Upper lobe of left lung (tissue), 6 donors: ENCODE measurements around the gene GNAT3. TPM values are rescaled to one million over a fixed set of nuclear protein-coding genes. Genes with fewer than 3 reads are reported as not detected.

Source experiments
- ATAC-seq, 2 donors: fragments of 200-7000 bp; cut with Tn5 transposase; one replicate each; pipeline ENCODE4 v1.9.1; 2022; ENCODE audit warnings: mild to moderate bottlenecking in 2 of 2, moderate library complexity in 2 of 2; ENCODE audit not compliant: low FRiP score in 2 of 2
- DNase-seq, 2 donors: peaks; one replicate each; pipeline ENCODE4 v3.0.0-alpha.2; 2019 to 2020
- H3K27ac ChIP-seq, 4 donors: fragments of 200-600 bp; sonication (generic); one replicate each; pipeline ENCODE4 v1.5.1; 2016 to 2019
- H3K27me3 ChIP-seq, 4 donors: fragments of 200-600 bp; sonication (generic); one replicate each; pipeline ENCODE4 v1.5.1; 2017 to 2019
- H3K36me3 ChIP-seq, 4 donors: fragments of 200-600 bp; sonication (generic); one replicate each; pipeline ENCODE4 v1.5.1; 2016 to 2019
- H3K4me1 ChIP-seq, 4 donors: fragments of 200-600 bp; sonication (generic); one replicate each; pipeline ENCODE4 v1.5.1; 2018 to 2019
- H3K4me3 ChIP-seq, 4 donors: fragments of 200-600 bp; sonication (generic); one replicate each; pipeline ENCODE4 v1.5.1; 2017 to 2019; ENCODE audit warnings: mild to moderate bottlenecking in 2 of 4, moderate library complexity in 1 of 4
- H3K9me3 ChIP-seq, 4 donors: fragments of 200-600 bp; sonication (generic); one replicate each; pipeline ENCODE4 v1.5.1; 2018 to 2019
- CTCF ChIP-seq, 6 experiments: fragments of 450-650 bp in 4 of 6; fragments of 200-600 bp in 2 of 6; sonication (generic) in 2 of 6; IDR thresholded peaks; one replicate each; pipeline ENCODE4 v1.5.1; 2016 to 2019; ENCODE audit warnings: antibody characterized with exemption in 6 of 6
- EP300 ChIP-seq, 4 donors: sonication (generic); formaldehyde crosslinking; IDR thresholded peaks; one replicate each; pipeline ENCODE4 v1.5.1; 2017; ENCODE audit warnings: antibody characterized with exemption in 4 of 4, control low read depth in 2 of 4
- POLR2A ChIP-seq, 4 donors: fragments of 450-650 bp; IDR thresholded peaks; one replicate each; pipeline ENCODE4 v1.5.1; 2016 to 2017; ENCODE audit warnings: antibody characterized with exemption in 4 of 4, mild to moderate bottlenecking in 2 of 4
- POLR2AphosphoS5 ChIP-seq, 2 donors: sonication (generic); formaldehyde crosslinking; IDR thresholded peaks; one replicate each; pipeline ENCODE4 v1.5.1; 2017; ENCODE audit warnings: antibody characterized with exemption in 2 of 2
- WGBS, 2 donors: methylation state at CpG; one replicate each; pipeline ENCODE4 v1.1.5; 2017 to 2018; 5-methylcytosine and 5-hydroxymethylcytosine counted together
- total RNA-seq, 6 donors: library from RNA; depleted of rRNA in 4 of 6; stranded (reverse); fragments of >200 nt in 4 of 6; gene quantifications; one replicate each; pipeline versions ENCODE4 v1.1.0 to v1.2.1, GENCODE V29; 2016 to 2021
- donor health status: DM: no; HTN: no; CAD: no; lungs with moderate emphysema.
- donor health status: DM: no; HTN: yes; CAD: no; lungs with severe emphysema.

Gene GNAT3
- total RNA-seq, 6 donors from 2014 or later, result not detected

- Histone ChIP-seq H3K4me3 (no peak overlapping the region), H3K36me3 (no peaks in the 10 kb centered on the region), H3K4me1 (peaks cover 0 to 4% (median 0%) of the 10 kb centered on the region in 4 donors), H3K27ac (no peak overlapping the region), H3K9me3 (no peaks in the 10 kb centered on the region), H3K27me3 (no peaks in the 10 kb centered on the region)
- WGBS, 2 donors, result 73 to 78% methylated on average over 5 of the region's 5 CpGs
- TF ChIP-seq POLR2A (IDR thresholded peaks at IDR 0.05) (no peak), CTCF (IDR thresholded peaks at IDR 0.05) (no peak), EP300 (IDR thresholded peaks at IDR 0.05) (no peak), POLR2AphosphoS5 (IDR thresholded peaks at IDR 0.05) (no peak)
- no peak for DNase-seq
- no peak for ATAC-seq
Observed at GRCh38 chr7:80488851-80489370, 23.0 kb downstream of the GNAT3 start.

GRCh38 chr7:80488406-80488805, 23.5 kb downstream of the GNAT3 start:
- Histone ChIP-seq H3K27ac (no peak overlapping the region), H3K9me3 (no peaks in the 10 kb centered on the region), H3K4me3 (no peak overlapping the region), H3K27me3 (no peaks in the 10 kb centered on the region), H3K36me3 (no peaks in the 10 kb centered on the region), H3K4me1 (peaks cover 0 to 4% (median 0%) of the 10 kb centered on the region in 4 donors)
- no peak for ATAC-seq
- DNase-seq, result no peak
- TF ChIP-seq POLR2A (IDR thresholded peaks at IDR 0.05) (no peak), EP300 (IDR thresholded peaks at IDR 0.05) (no peak)

- no peak overlapping the region for H3K27ac ChIP-seq
- ATAC-seq, result no peak
- H3K9me3 ChIP-seq, result no peaks in the 10 kb centered on the region
- peaks cover 0 to 4% (median 0%) of the 10 kb centered on the region in 4 donors for H3K4me1 ChIP-seq
- H3K36me3 ChIP-seq, result no peaks in the 10 kb centered on the region
- no peaks in the 10 kb centered on the region for H3K27me3 ChIP-seq
- TF ChIP-seq CTCF (IDR thresholded peaks at IDR 0.05) (no peak), POLR2AphosphoS5 (IDR thresholded peaks at IDR 0.05) (no peak), POLR2A (IDR thresholded peaks at IDR 0.05) (no peak), EP300 (IDR thresholded peaks at IDR 0.05) (no peak)
- DNase-seq, result no peak
- H3K4me3 ChIP-seq, result no peak overlapping the region
Observed at GRCh38 chr7:80485721-80486120, 26.1 kb downstream of the GNAT3 start.

GRCh38 chr7:80482950-80483349, 28.9 kb downstream of the GNAT3 start:
- no peak for TF ChIP-seq POLR2AphosphoS5 (IDR thresholded peaks at IDR 0.05)
- no peak for TF ChIP-seq CTCF (IDR thresholded peaks at IDR 0.05)
- TF ChIP-seq EP300 (IDR thresholded peaks at IDR 0.05), result no peak
- TF ChIP-seq POLR2A (IDR thresholded peaks at IDR 0.05), result no peak
- H3K9me3 ChIP-seq, result no peaks in the 10 kb centered on the region
- H3K36me3 ChIP-seq, result no peaks in the 10 kb centered on the region
- no peak for ATAC-seq
- DNase-seq, result no peak
- H3K27me3 ChIP-seq, result no peaks in the 10 kb centered on the region
- no peak overlapping the region for H3K27ac ChIP-seq
- H3K4me1 ChIP-seq, result peaks cover 0 to 4% (median 0%) of the 10 kb centered on the region in 4 donors
- WGBS, 2 donors, result 96 to 99% methylated on average over 3 of the region's 3 CpGs
- no peak overlapping the region for H3K4me3 ChIP-seq

- ATAC-seq, result no peak
Observed at GRCh38 chr7:80481196-80481884, 30.5 kb downstream of the GNAT3 start.

More at GRCh38 chr7:80481196-80481884, 30.5 kb downstream of the GNAT3 start:
- DNase-seq, result no peak
- WGBS, 2 donors, result 53 to 54% methylated on average over 2 of the region's 2 CpGs
- Histone ChIP-seq H3K4me1 (no peaks in the 10 kb centered on the region), H3K4me3 (no peak overlapping the region), H3K27ac (peak overlapping the region in 1 of 4 donors; percentile 43), H3K27me3 (no peaks in the 10 kb centered on the region), H3K9me3 (no peaks in the 10 kb centered on the region), H3K36me3 (no peaks in the 10 kb centered on the region)
- no peak for TF ChIP-seq EP300 (IDR thresholded peaks at IDR 0.05)
- no peak for TF ChIP-seq CTCF (IDR thresholded peaks at IDR 0.05)
- TF ChIP-seq POLR2AphosphoS5 (IDR thresholded peaks at IDR 0.05), result no peak
- TF ChIP-seq POLR2A (IDR thresholded peaks at IDR 0.05), result no peak
